Activated naive CD8-positive, alpha-beta T cell treated with anti-CD3 and anti-CD28 coated beads, Interleukin-2, amount 50 U/mL, for 24 hours (primary cell): Measurements from ENCODE around the gene ACKR1.
A peak's percentile ranks its signal among the peaks of the same experiment; 100 is the strongest.

Experiments
- ATAC-seq: fragments of 150-1000 bp; cut with Tn5 transposase; one replicate; pipeline ENCODE4 v1.10.0; 2021
- DNase-seq: peaks from one replicate; pipeline ENCODE4 v3.0.0; 2021
- H3K27ac Mint-ChIP-seq: one replicate; pipeline ENCODE4 v1.8.0; 2021; ENCODE audit warnings: mild to moderate bottlenecking, mixed read lengths
- H3K27me3 Mint-ChIP-seq: one replicate; pipeline ENCODE4 v1.8.0; 2021; ENCODE audit warnings: mixed read lengths
- H3K36me3 Mint-ChIP-seq: one replicate; pipeline ENCODE4 v1.8.0; 2021; ENCODE audit warnings: low read depth, mixed read lengths
- H3K4me1 Mint-ChIP-seq: one replicate; pipeline ENCODE4 v1.8.0; 2021; ENCODE audit warnings: mixed read lengths
- H3K4me3 Mint-ChIP-seq: one replicate; pipeline ENCODE4 v1.8.0; 2021; ENCODE audit warnings: mild to moderate bottlenecking, moderate library complexity, mixed read lengths
- H3K9me3 Mint-ChIP-seq: one replicate; pipeline ENCODE4 v1.8.0; 2021; ENCODE audit warnings: mixed read lengths

Gene ACKR1

DNA sequence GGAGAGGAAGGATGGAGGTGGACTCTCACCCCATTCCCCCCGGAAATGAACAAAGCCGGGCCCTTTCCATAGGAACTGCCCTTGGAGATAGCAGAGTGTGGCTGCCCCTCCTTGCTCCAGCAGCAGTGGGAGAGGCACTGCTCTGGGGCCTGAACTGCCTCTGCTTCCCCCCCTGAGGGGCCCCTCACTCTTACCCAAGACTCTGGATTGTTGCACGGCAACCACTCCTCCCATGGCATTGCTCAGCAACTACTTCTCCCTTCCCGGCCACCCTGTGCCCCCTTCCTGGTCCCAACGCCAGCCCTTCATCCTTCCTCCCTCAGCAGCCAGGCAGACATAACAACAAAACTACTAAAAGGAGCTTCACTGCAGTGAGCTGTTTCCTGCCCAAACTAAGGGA is 3.0 kb upstream of the ACKR1 start:
- DNase-seq, result no peak
- H3K4me3 Mint-ChIP-seq, result no peak overlapping the region

DNA sequence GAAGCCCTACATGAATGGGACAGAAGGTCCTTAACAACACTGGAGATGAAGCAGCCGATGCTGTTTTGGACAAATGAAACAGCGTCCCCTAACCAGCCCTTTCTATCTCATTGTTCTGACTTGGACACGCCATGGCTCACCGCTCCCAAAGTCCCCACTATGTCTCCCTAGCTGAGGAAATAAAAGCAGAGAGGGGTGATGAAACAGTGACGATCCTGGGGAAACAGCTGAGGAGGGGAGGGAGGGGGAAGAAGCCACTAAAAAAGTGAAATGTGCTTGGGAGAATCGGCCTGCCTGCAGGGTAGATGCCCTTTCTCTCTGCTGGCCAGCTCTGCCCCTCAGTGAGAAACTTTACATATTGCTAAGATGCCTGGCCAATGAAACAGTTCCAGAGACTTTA is 1.1 kb upstream of the ACKR1 start:
- H3K36me3 Mint-ChIP-seq, result no peaks in the 10 kb centered on the region
- no peak overlapping the region for H3K4me3 Mint-ChIP-seq
- peaks cover 47% of the 10 kb centered on the region for H3K27me3 Mint-ChIP-seq
- H3K9me3 Mint-ChIP-seq, result no peaks in the 10 kb centered on the region
- H3K27ac Mint-ChIP-seq, result no peak overlapping the region
- peaks cover 41% of the 10 kb centered on the region for H3K4me1 Mint-ChIP-seq
- ATAC-seq (no peak), DNase-seq (no peak)

More for the DNA sequence above, 3.0 kb upstream of the ACKR1 start:
- Mint-ChIP-seq H3K4me1 (peaks cover 23% of the 10 kb centered on the region), H3K9me3 (no peaks in the 10 kb centered on the region), H3K27ac (no peak overlapping the region), H3K36me3 (no peaks in the 10 kb centered on the region), H3K27me3 (peaks cover 46% of the 10 kb centered on the region)
- no peak for ATAC-seq

DNA sequence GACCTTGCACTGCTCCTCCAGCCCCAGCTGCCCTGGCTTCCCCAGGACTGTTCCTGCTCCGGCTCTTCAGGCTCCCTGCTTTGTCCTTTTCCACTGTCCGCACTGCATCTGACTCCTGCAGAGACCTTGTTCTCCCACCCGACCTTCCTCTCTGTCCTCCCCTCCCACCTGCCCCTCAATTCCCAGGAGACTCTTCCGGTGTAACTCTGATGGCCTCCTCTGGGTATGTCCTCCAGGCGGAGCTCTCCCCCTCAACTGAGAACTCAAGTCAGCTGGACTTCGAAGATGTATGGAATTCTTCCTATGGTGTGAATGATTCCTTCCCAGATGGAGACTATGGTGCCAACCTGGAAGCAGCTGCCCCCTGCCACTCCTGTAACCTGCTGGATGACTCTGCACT is 550 bp downstream of the ACKR1 start:
- Mint-ChIP-seq H3K4me3 (no peak overlapping the region), H3K27me3 (peaks cover 54% of the 10 kb centered on the region), H3K36me3 (no peaks in the 10 kb centered on the region), H3K4me1 (peaks cover 41% of the 10 kb centered on the region), H3K9me3 (no peaks in the 10 kb centered on the region), H3K27ac (no peak overlapping the region)
- DNase-seq (no peak), ATAC-seq (no peak)

DNA sequence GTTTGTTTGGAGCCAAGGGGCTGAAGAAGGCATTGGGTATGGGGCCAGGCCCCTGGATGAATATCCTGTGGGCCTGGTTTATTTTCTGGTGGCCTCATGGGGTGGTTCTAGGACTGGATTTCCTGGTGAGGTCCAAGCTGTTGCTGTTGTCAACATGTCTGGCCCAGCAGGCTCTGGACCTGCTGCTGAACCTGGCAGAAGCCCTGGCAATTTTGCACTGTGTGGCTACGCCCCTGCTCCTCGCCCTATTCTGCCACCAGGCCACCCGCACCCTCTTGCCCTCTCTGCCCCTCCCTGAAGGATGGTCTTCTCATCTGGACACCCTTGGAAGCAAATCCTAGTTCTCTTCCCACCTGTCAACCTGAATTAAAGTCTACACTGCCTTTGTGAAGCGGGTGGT is 1.4 kb downstream of the ACKR1 start:
- DNase-seq, result no peak
- no peaks in the 10 kb centered on the region for H3K36me3 Mint-ChIP-seq

DNA sequence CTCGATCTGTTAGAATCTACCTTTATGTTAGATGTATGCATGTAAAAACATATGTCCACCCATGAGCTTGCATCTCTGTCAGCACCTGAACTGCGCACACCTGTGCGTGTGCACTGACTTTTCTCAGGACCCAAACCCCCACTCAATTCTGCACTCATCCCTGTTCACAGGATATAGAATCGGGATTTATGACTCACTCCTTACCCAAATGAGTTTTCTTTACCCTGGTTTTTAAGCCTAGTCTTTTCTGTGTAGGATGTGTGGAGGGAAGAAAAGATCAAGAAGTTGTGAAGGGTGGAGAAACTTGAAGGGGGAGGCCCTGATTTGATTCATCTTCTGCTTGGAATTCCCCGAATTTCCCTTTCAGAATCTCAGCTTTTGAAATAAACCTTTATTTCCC is 2.4 kb downstream of the ACKR1 start:
- H3K27ac Mint-ChIP-seq, result peak overlapping the region; percentile 25
- DNase-seq (no peak), ATAC-seq (peak; percentile 38)
- peaks cover 28% of the 10 kb centered on the region for H3K4me1 Mint-ChIP-seq
- H3K27me3 Mint-ChIP-seq, result peaks cover 60% of the 10 kb centered on the region
- H3K9me3 Mint-ChIP-seq, result no peaks in the 10 kb centered on the region
- H3K4me3 Mint-ChIP-seq, result no peak overlapping the region
- no peaks in the 10 kb centered on the region for H3K36me3 Mint-ChIP-seq

More for the DNA sequence above, 1.4 kb downstream of the ACKR1 start:
- H3K27ac Mint-ChIP-seq, result peak overlapping the region; percentile 17
- no peak overlapping the region for H3K4me3 Mint-ChIP-seq
- peaks cover 58% of the 10 kb centered on the region for H3K27me3 Mint-ChIP-seq
- H3K4me1 Mint-ChIP-seq, result peaks cover 35% of the 10 kb centered on the region
- no peaks in the 10 kb centered on the region for H3K9me3 Mint-ChIP-seq
- no peak for ATAC-seq

DNA sequence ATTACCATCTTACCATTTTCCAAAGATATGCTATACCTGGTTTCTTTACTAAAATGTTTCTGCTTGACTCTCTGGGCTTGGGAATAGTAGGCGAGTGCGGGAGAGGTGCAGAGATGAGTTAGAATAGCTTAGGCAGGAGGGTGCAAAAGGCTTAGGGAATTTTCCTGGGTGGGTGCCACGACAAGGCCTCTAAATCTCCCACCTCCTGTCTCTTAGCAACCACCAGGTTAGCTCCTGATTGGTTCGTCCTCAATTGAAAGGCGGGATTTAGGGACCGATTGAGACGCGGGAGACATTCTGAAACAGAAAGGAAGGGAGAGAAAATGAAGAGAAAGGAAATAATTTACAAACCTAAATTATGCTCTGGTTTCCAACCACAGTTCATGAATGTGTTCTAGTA is 3.1 kb downstream of the ACKR1 start:
- DNase-seq (no peak), ATAC-seq (no peak)
- H3K4me1 Mint-ChIP-seq, result peaks cover 28% of the 10 kb centered on the region
- peaks cover 60% of the 10 kb centered on the region for H3K27me3 Mint-ChIP-seq
- no peak overlapping the region for H3K4me3 Mint-ChIP-seq
- peak overlapping the region; percentile 25 for H3K27ac Mint-ChIP-seq
- no peaks in the 10 kb centered on the region for H3K36me3 Mint-ChIP-seq
- H3K9me3 Mint-ChIP-seq, result no peaks in the 10 kb centered on the region

DNA sequence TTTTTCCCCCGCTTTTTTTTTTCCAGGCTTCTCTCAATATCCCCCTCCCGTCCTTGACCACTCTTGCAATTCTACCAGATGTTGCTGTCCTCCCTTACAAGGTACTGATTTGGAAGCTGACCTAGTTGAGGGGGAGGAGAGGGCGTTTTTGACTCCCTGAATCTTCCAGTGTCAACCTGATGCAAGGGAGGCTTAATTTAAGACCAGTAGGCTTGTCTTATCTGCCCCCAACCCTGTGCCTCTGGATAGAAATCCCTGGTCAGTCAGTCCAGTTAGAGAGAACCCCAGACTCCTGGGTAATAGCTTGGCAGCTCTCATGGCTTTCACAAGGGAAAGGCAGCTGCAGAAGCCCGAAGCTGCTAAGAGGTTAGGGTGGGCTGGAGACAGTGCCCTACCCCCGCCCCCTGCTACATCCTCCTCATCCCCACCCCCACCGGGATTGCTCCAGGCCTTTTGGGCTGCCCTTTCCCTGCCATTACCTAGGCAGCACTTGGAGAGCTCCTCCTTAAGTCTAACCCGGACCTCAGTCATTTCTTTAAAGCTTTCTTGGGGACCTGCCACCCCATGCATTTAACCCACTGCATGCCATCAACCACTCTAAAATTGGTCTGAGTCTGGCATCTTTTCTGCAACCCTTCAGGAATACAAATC is 3.6 kb downstream of the ACKR1 start:
- Mint-ChIP-seq H3K36me3 (no peaks in the 10 kb centered on the region), H3K4me3 (no peak overlapping the region), H3K9me3 (no peaks in the 10 kb centered on the region), H3K4me1 (peaks cover 28% of the 10 kb centered on the region), H3K27ac (no peak overlapping the region), H3K27me3 (peaks cover 58% of the 10 kb centered on the region)
- ATAC-seq, result no peak
- DNase-seq, result no peak

DNA sequence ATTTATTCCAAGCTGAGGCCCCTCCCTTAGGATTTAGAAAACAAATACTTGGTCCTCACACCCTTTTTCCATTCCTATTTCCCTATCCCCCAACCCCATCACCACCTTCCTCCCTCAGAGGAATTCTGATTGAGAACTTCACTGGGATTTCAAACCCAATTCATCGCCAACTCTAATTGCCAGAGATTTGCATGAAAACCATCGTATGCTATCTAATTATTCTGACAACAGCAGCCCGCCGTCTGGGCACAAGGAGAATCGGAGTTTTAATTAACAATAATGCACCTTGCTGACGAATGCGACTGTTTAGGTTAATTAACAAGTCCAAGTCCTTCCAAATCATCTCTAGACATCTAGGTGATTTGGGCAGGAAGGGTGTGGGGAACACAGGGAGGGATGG is 4.4 kb downstream of the ACKR1 start:
- H3K36me3 Mint-ChIP-seq, result no peaks in the 10 kb centered on the region
- H3K4me1 Mint-ChIP-seq, result peaks cover 27% of the 10 kb centered on the region
- H3K27ac Mint-ChIP-seq, result no peak overlapping the region
- H3K9me3 Mint-ChIP-seq, result no peaks in the 10 kb centered on the region
- no peak overlapping the region for H3K4me3 Mint-ChIP-seq
- no peak for DNase-seq
- ATAC-seq, result no peak
- peaks cover 60% of the 10 kb centered on the region for H3K27me3 Mint-ChIP-seq

DNA sequence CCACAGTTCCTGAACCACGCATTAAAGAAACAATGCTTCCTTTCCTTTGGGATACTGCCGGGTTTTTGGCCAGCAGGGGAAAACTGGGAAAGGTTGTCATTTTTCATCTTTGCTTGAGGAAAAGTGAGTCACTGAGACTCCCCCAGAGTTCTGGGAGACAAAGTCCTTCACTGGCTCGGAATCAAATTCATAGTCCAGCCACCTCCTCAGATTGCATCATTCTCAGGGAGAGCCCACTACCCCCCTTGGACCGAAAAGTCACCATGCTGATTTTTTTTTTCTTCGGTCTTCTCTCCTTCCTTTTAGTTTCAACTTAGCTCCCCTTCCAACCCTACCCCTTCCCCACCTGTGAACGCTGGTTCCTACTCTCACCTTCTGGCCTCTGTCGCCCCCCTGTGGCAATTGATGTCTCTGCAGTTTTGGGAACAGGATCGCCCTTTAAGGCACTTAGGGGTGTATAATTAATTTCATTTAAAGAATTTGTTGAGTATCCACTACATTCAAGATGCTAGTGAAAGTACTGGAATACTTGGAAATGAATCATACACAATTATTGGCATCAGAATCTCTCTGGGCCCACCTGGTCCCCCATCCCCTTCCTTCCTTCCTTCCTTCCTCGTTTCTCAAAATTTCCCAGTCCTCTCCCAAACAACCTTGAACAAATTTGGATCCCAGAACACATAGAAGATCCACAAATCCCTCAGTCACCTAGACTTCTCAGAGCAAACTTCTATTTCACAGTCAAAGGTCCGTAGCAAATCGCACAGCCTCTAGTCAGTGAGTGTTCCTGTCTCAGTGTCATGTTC is 6.9 kb downstream of the ACKR1 start:
- H3K27me3 Mint-ChIP-seq, result peaks cover 54% of the 10 kb centered on the region
- no peaks in the 10 kb centered on the region for H3K9me3 Mint-ChIP-seq
- H3K4me3 Mint-ChIP-seq, result no peak overlapping the region
- ATAC-seq, result no peak
- peak; percentile 71 for DNase-seq
- peaks cover 19% of the 10 kb centered on the region for H3K4me1 Mint-ChIP-seq
- no peaks in the 10 kb centered on the region for H3K36me3 Mint-ChIP-seq
- H3K27ac Mint-ChIP-seq, result no peak overlapping the region

DNA sequence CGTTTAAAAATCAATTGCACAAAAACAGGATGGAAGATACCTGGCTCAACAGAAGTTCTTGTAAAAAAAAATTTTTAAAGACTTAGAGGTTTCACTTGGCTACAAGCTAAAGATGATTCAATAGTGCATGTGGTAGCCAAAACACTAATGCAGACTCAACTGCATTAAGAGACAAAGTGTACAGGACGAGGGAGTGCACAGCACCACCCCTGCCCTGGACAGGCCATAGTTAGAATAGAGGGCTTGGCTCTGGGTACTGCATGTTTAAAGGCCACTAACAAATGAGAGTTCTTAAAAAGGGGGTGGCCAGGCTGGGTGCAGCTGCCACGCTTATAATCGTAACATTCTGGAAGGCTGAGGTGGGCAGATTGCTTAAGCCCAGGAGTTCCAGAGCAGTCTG is 7.9 kb downstream of the ACKR1 start:
- Mint-ChIP-seq H3K36me3 (no peaks in the 10 kb centered on the region), H3K4me1 (peaks cover 8% of the 10 kb centered on the region), H3K9me3 (no peaks in the 10 kb centered on the region), H3K27ac (no peak overlapping the region), H3K27me3 (peaks cover 56% of the 10 kb centered on the region), H3K4me3 (no peak overlapping the region)
- no peak for DNase-seq
- no peak for ATAC-seq

DNA sequence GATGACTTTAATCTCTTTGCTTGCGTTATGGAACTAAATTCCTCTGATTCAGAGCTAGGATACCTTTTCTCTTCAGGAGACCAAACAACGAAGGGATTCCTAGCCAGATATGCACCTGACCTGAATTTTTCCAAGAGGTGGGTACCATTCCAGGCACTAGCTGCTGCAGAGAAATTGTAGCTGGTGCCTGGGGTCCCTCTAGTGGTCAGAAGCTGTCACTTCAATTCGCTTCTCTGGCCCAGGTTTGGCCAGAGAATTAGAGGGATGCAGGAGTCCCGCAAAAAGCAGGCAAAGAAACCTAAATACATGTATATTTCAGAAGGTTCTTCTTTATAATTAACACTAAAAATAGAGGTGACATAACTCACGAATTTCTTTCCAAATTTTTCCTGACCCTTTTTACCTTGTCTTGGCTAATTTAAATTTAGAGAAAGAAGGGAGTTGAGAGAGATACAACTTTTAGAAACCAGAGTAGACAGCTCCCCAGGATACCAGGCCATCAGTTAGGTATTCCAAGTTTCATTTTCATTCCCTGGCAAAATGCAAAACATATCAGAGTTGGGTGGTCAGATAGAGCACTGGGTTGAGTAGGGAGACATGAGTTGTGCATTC is 9.6 kb downstream of the ACKR1 start:
- Mint-ChIP-seq H3K36me3 (no peaks in the 10 kb centered on the region), H3K9me3 (no peaks in the 10 kb centered on the region), H3K27ac (no peak overlapping the region), H3K4me1 (no peaks in the 10 kb centered on the region), H3K4me3 (no peak overlapping the region), H3K27me3 (peaks cover 50% of the 10 kb centered on the region)
- ATAC-seq, result no peak
- peak; percentile 41 for DNase-seq

DNA sequence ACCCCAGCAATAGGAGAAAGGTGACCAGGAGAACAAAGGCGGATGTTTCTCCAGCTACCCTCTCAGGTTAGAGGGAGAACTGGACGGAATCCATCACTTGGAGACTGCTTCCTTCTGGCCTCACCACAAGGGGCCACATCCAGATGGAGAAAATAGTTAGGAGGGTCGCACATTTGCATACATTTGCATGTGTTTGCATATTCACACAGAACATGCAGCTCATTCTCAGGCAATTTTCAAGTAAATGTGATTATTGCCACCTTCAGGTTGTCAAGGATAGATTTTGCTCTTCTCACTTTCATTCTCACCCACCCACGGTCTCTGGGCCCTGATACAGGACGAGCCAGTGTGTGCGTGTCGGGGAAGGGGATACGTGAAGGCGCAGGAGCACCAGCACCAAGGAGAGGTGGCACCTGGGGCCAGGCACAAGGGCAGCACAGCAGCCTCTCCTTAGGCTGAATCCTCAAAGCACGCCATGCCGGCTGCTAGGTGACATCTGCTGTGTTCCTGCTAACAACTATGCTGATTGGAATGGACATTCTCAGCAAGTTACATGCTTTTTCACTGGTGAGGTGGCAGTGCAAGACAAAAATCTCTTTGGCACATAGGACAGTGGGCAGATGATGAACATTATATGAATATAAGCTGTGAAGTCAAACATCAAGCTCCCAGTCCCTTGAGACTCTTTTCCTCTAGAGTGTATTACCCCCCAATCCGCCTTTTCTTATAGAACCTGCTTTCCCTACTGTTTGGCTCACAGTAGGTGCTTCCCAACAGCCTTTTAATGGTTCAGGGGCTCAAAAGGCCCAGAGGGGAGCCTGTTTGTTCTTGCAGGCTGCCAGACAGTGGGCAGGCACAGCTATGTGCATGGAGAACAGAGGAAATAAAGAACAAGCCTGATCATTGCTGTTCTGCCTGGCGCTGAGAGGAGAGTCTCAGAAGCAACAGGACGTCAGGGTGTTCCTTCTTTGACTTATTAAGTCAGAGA is 14.3 kb downstream of the ACKR1 start:
- ATAC-seq, result no peak

DNA sequence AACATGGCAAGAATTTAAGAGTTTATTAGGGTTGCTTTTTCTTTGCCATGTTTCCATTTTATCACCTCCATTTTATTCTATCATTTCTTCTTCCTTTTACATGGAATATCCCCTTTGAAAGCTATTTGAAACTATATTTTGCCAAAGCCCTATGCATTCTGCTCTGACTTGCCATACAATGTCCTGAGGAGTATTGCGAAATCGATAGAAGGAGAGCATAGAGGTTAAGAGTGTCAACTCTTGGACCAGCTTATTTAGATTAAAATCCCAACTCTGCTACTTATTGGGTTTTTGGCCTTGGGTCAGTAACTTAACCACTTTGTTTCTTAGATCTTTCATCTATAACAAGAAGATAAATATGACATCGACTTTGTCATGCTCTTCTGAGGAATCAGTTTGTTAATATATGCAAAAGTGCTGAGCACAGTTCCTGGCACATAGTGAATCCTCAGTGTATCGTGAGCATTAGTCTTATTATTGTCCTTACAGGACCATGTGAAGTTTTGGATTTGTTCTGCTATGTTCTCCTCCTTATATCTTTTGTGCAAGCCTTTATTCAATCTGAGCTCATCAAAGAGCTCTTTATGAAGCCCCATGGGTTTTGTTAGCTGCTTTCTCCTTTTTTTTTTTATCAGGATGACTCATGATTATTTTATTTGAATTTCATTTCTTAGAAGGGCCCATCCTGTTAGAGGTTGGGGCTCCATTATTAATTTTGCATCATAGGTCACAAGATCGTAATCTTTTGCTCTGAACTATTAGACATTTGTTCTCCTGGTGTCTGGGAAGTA is 17.6 kb downstream of the ACKR1 start:
- Mint-ChIP-seq H3K27ac (no peak overlapping the region), H3K4me1 (no peaks in the 10 kb centered on the region), H3K27me3 (peaks cover 14% of the 10 kb centered on the region), H3K9me3 (no peaks in the 10 kb centered on the region), H3K4me3 (no peak overlapping the region), H3K36me3 (no peaks in the 10 kb centered on the region)
- ATAC-seq, result no peak
- no peak for DNase-seq

More for the DNA sequence above, 14.3 kb downstream of the ACKR1 start:
- Mint-ChIP-seq H3K9me3 (no peaks in the 10 kb centered on the region), H3K36me3 (no peaks in the 10 kb centered on the region), H3K27ac (no peak overlapping the region), H3K27me3 (peaks cover 25% of the 10 kb centered on the region), H3K4me3 (no peak overlapping the region), H3K4me1 (no peaks in the 10 kb centered on the region)
- DNase-seq, result no peak
